ENCODE measurements around the gene TJP3. TPM values are rescaled to one million over a fixed set of nuclear protein-coding genes. Genes with fewer than 3 reads are reported as not detected.

TJP3 gene
- total RNA-seq, 2 experiments from 2014 or later, result 8.2 to 9.0 TPM

GRCh38 chr19:3673506-3674439 lies 34.4 kb upstream of the TJP3 start:
- no peaks in the 10 kb centered on the region for H3K9me3 Mint-ChIP-seq
- Histone ChIP-seq H3K4me3 (ENCODE audit: low read length) (no peak overlapping the region), H3K27ac (ENCODE audit: low read depth in 1 of 2, low read length in 2 of 2) (no peak overlapping the region), H3K9me3 (ENCODE audit: control insufficient read depth in 1 of 2, insufficient read depth in 1 of 2, low read length in 2 of 2) (no peaks in the 10 kb centered on the region), H3K4me1 (ENCODE audit: insufficient read depth, low read length) (peaks cover 20% of the 10 kb centered on the region), H3K27me3 (ENCODE audit: control insufficient read depth in 1 of 2, insufficient read depth in 2 of 2, low read length in 2 of 2) (no peaks in the 10 kb centered on the region), H3K36me3 (ENCODE audit: insufficient read depth, low read length) (no peaks in the 10 kb centered on the region)
- no peak overlapping the region for H3K4me3 Mint-ChIP-seq
- H3K27me3 Mint-ChIP-seq, result no peaks in the 10 kb centered on the region
- DNase-seq (no peak), ATAC-seq (ENCODE audit: poor library complexity) (no peak)
- peaks cover 30% of the 10 kb centered on the region for H3K4me1 Mint-ChIP-seq (ENCODE audit: low read depth)
- ChIA-PET CTCF (no interaction called here), POLR2A (interaction anchor here (1.2 kb wide), 1 partner anchor 14 kb away, joined by 5 read pairs; no protein-coding TSS in a partner anchor)
- H3K36me3 Mint-ChIP-seq (ENCODE audit: low read depth), result no peaks in the 10 kb centered on the region
- H3K27ac Mint-ChIP-seq, result no peak overlapping the region
- intact Hi-C loops (cut with DNase I, micrococcal nuclease), result no loop called here
- no peak for TF ChIP-seq CTCF (IDR thresholded peaks at IDR 0.05)

GRCh38 chr19:3674784-3675543 lies 33.2 kb upstream of the TJP3 start:
- H3K27me3 Mint-ChIP-seq, result no peaks in the 10 kb centered on the region

GRCh38 chr19:3678188-3678587 lies 30.0 kb upstream of the TJP3 start:
- no peak for DNase-seq
- ChIA-PET POLR2A (no interaction called here), CTCF (no interaction called here)
- Mint-ChIP-seq H3K4me3 (no peak overlapping the region), H3K9me3 (no peaks in the 10 kb centered on the region), H3K36me3 (ENCODE audit: low read depth) (no peaks in the 10 kb centered on the region), H3K4me1 (ENCODE audit: low read depth) (peaks cover 19% of the 10 kb centered on the region), H3K27me3 (no peaks in the 10 kb centered on the region), H3K27ac (no peak overlapping the region)
- H3K4me1 ChIP-seq (ENCODE audit: insufficient read depth, low read length), result no peaks in the 10 kb centered on the region
- no peak overlapping the region for H3K4me3 ChIP-seq (ENCODE audit: low read length)
- peaks cover 4% of the 10 kb centered on the region for H3K36me3 ChIP-seq (ENCODE audit: insufficient read depth, low read length)
- no peak for TF ChIP-seq CTCF (IDR thresholded peaks at IDR 0.05)
- intact Hi-C loops (cut with DNase I, micrococcal nuclease), result no loop called here
- no peaks in the 10 kb centered on the region for H3K9me3 ChIP-seq (ENCODE audit: control insufficient read depth in 1 of 2, insufficient read depth in 1 of 2, low read length in 2 of 2)
- H3K27ac ChIP-seq (ENCODE audit: low read depth in 1 of 2, low read length in 2 of 2), result no peak overlapping the region
- H3K27me3 ChIP-seq (ENCODE audit: control insufficient read depth in 1 of 2, insufficient read depth in 2 of 2, low read length in 2 of 2), result no peaks in the 10 kb centered on the region
- ATAC-seq (ENCODE audit: poor library complexity), result no peak

More at GRCh38 chr19:3674784-3675543, 33.2 kb upstream of the TJP3 start:
- Mint-ChIP-seq H3K4me1 (ENCODE audit: low read depth) (peaks cover 30% of the 10 kb centered on the region), H3K36me3 (ENCODE audit: low read depth) (no peaks in the 10 kb centered on the region), H3K27ac (no peak overlapping the region), H3K9me3 (no peaks in the 10 kb centered on the region), H3K4me3 (no peak overlapping the region)
- Histone ChIP-seq H3K4me1 (ENCODE audit: insufficient read depth, low read length) (peaks cover 20% of the 10 kb centered on the region), H3K36me3 (ENCODE audit: insufficient read depth, low read length) (no peaks in the 10 kb centered on the region), H3K4me3 (ENCODE audit: low read length) (no peak overlapping the region), H3K27ac (ENCODE audit: low read depth in 1 of 2, low read length in 2 of 2) (no peak overlapping the region), H3K9me3 (ENCODE audit: control insufficient read depth in 1 of 2, insufficient read depth in 1 of 2, low read length in 2 of 2) (no peaks in the 10 kb centered on the region), H3K27me3 (ENCODE audit: control insufficient read depth in 1 of 2, insufficient read depth in 2 of 2, low read length in 2 of 2) (no peaks in the 10 kb centered on the region)
- TF ChIP-seq CTCF (IDR thresholded peaks at IDR 0.05), result no peak
- intact Hi-C loops (cut with DNase I, micrococcal nuclease), result no loop called here
- no peak for DNase-seq
- ChIA-PET CTCF (no interaction called here), POLR2A (interaction anchor here (1.2 kb wide), 1 partner anchor 13 kb away, joined by 5 read pairs; no protein-coding TSS in a partner anchor)
- no peak for ATAC-seq (ENCODE audit: poor library complexity)

Measured in CD4-positive, alpha-beta T cell (primary cell).